Astrocyte (in vitro differentiated cells and primary cell): ENCODE measurements around the gene GPX7. TPM values are rescaled to one million over a fixed set of nuclear protein-coding genes. Genes with fewer than 3 reads are reported as not detected.
A peak's percentile ranks its signal among the peaks of the same experiment; 100 is the strongest.

Experiments
- DNase-seq: peaks from one replicate; pipeline ENCODE4 v3.0.0-alpha.2; 2010; ENCODE audit warnings: low read depth
- FAIRE-seq: peaks from 2 replicates; lab custom pipeline; 2011; peaks lifted over from hg19 to GRCh38; lab: Jason Lieb, UNC
- H2AFZ ChIP-seq: 2 replicates; pipeline ENCODE4 v1.6.0; 2012; ENCODE audit warnings: low read depth, low read length, inconsistent platforms
- H3K27ac ChIP-seq: 2 replicates; pipeline ENCODE4 v1.5.1; 2011; ENCODE audit warnings: low read depth, low read length, inconsistent platforms
- H3K27me3 ChIP-seq: 2 replicates; pipeline ENCODE4 v1.6.0; 2011; ENCODE audit warnings: low read length, inconsistent platforms; ENCODE audit not compliant: insufficient read depth
- H3K36me3 ChIP-seq: 2 replicates; pipeline ENCODE4 v1.5.1; 2011; ENCODE audit warnings: low read length, inconsistent platforms; ENCODE audit not compliant: insufficient read depth
- H3K4me1 ChIP-seq: 2 replicates; pipeline ENCODE4 v1.5.1; 2011; ENCODE audit warnings: low read length, inconsistent platforms; ENCODE audit not compliant: insufficient read depth
- H3K4me2 ChIP-seq: 2 replicates; pipeline ENCODE4 v1.6.0; 2012; ENCODE audit warnings: low read length, inconsistent platforms
- H3K4me3 ChIP-seq: 2 replicates; pipeline ENCODE4 v1.5.1; 2011; ENCODE audit warnings: low read depth, mild to moderate bottlenecking, low read length, inconsistent platforms; ENCODE audit not compliant: insufficient read depth
- H3K79me2 ChIP-seq: 2 replicates; pipeline ENCODE4 v1.6.0; 2012; ENCODE audit warnings: mild to moderate bottlenecking, low read length, inconsistent platforms; ENCODE audit not compliant: insufficient read depth
- H3K9ac ChIP-seq: 2 replicates; pipeline ENCODE4 v1.6.0; 2012; ENCODE audit warnings: mild to moderate bottlenecking, low read length, inconsistent platforms
- H3K9me3 ChIP-seq: 2 replicates; pipeline ENCODE4 v1.5.1; 2012; ENCODE audit warnings: low read depth, mild to moderate bottlenecking, low read length, inconsistent platforms; ENCODE audit not compliant: insufficient read depth
- H4K20me1 ChIP-seq: 2 replicates; pipeline ENCODE4 v1.6.0; 2012; ENCODE audit warnings: low read length, inconsistent platforms; ENCODE audit not compliant: insufficient read depth
- H3K27ac Mint-ChIP-seq: one replicate; pipeline ENCODE4 v1.8.0; 2021; ENCODE audit warnings: mild to moderate bottlenecking, mixed read lengths; ENCODE audit not compliant: unreplicated experiment
- H3K27me3 Mint-ChIP-seq: one replicate; pipeline ENCODE4 v1.8.0; 2021; ENCODE audit warnings: low read depth, mixed read lengths; ENCODE audit not compliant: unreplicated experiment
- H3K36me3 Mint-ChIP-seq: one replicate; pipeline ENCODE4 v1.8.0; 2021; ENCODE audit warnings: low read depth, mixed read lengths; ENCODE audit not compliant: unreplicated experiment
- H3K4me1 Mint-ChIP-seq: one replicate; pipeline ENCODE4 v1.8.0; 2021; ENCODE audit warnings: low read depth, mixed read lengths; ENCODE audit not compliant: unreplicated experiment
- H3K4me3 Mint-ChIP-seq: one replicate; pipeline ENCODE4 v1.8.0; 2021; ENCODE audit warnings: mild to moderate bottlenecking, moderate library complexity, mixed read lengths; ENCODE audit not compliant: unreplicated experiment
- H3K9me3 Mint-ChIP-seq: one replicate; pipeline ENCODE4 v1.8.0; 2021; ENCODE audit warnings: mild to moderate bottlenecking, mixed read lengths; ENCODE audit not compliant: unreplicated experiment
- CTCF ChIP-seq: IDR thresholded peaks from 2 replicates; pipeline ENCODE4 v1.5.1; 2011; ENCODE audit warnings: low read depth, mild to moderate bottlenecking, inconsistent platforms, low read length, moderate library complexity; ENCODE audit not compliant: insufficient read depth
- EZH2 ChIP-seq: IDR thresholded peaks from 2 replicates; pipeline ENCODE4 v1.6.1; 2012; ENCODE audit warnings: mild to moderate bottlenecking, low read length, inconsistent platforms; ENCODE audit not compliant: insufficient read depth
- total RNA-seq: library from RNA; stranded (reverse); gene quantifications from 2 replicates; pipeline ENCODE4 v1.2.1, GENCODE V29; 2021

Gene GPX7
- total RNA-seq, 1 donor from 2014 or later: 4.2 TPM

DNA sequence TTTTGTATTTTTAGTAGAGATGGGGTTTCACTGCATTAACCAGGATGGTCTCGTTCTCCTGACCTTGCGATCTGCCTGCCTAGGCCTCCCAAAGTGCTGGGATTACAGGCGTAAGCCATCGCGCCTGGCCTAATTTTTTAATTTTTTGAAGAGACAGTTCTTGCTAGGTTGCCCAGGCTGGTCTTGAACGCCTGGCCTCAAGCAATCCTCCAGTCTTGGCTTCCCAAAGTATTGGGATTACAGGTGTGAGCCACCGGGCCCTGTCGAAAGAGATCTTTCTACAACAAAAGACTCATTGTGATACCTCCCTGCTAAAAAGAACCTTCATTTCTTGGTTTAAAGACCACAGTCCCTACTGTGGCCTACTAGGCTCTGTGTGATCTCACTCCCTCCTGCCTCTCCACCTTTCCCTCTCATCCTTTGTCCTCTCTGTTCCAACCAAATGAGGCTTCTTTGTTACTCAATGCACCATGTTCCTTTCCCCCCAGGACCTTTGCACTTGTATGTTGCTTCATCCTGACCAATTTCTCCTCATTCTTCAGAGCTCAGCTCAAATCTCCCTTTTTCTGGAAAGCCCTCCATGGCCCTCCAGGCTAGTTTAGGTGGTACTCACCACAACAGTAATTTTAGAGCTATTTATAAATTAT lies 1.5 kb upstream of the GPX7 start:
- DNase-seq: no peak
- TF ChIP-seq EZH2: no peak
- no peak for TF ChIP-seq CTCF
- H3K27me3 Mint-ChIP-seq: peaks cover 32% of the 10 kb centered on the region
- Histone ChIP-seq H3K4me3 (no peak overlapping the region), H3K79me2 (peaks cover 3% of the 10 kb centered on the region), H3K27ac (no peak overlapping the region), H3K9me3 (no peaks in the 10 kb centered on the region), H3K4me1 (peaks cover 12% of the 10 kb centered on the region), H4K20me1 (no peaks in the 10 kb centered on the region), H3K36me3 (no peaks in the 10 kb centered on the region), H3K27me3 (no peaks in the 10 kb centered on the region), H3K9ac (no peak overlapping the region), H2AFZ (no peak overlapping the region), H3K4me2 (no peak overlapping the region)
- no peak overlapping the region for H3K27ac Mint-ChIP-seq
- H3K36me3 Mint-ChIP-seq: no peaks in the 10 kb centered on the region
- H3K4me3 Mint-ChIP-seq: peak overlapping the region; percentile 21
- peaks cover 4% of the 10 kb centered on the region for H3K4me1 Mint-ChIP-seq
- H3K9me3 Mint-ChIP-seq: peaks cover 2% of the 10 kb centered on the region
- FAIRE-seq: no peak

DNA sequence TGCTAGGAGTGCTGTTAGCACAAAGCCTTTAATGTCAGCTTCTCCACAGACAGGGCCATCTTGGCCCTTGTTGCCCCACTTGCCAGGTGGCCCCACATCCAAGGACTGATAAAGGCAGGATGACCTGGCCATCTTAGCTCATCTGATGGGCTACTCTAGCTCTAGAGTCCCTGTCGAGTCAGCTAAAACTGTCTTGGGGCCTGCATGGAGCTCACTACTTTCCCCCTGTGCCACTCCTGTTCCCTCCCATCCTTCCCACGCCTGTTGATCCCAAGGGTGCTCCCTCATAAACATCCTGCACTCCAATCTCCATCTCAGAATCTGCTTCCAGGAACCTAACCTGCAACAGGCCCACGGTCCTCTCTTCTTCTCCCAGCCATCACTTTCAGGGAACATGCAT lies 652 bp upstream of the GPX7 start:
- H4K20me1 ChIP-seq: no peaks in the 10 kb centered on the region
- H3K4me3 Mint-ChIP-seq: peak overlapping the region; percentile 73
- H3K9me3 Mint-ChIP-seq: peaks cover 4% of the 10 kb centered on the region
- peaks cover 3% of the 10 kb centered on the region for H3K79me2 ChIP-seq
- H3K27me3 ChIP-seq: no peaks in the 10 kb centered on the region
- no peak overlapping the region for H3K27ac Mint-ChIP-seq
- H3K27me3 Mint-ChIP-seq: peaks cover 35% of the 10 kb centered on the region
- peak overlapping the region; percentile 89 for H3K4me2 ChIP-seq
- H3K9ac ChIP-seq: peak overlapping the region; percentile 86
- H3K27ac ChIP-seq: no peak overlapping the region
- H3K4me3 ChIP-seq: peak overlapping the region; percentile 65
- H2AFZ ChIP-seq: peak overlapping the region; percentile 99
- H3K36me3 Mint-ChIP-seq: peaks cover 2% of the 10 kb centered on the region
- H3K4me1 Mint-ChIP-seq: peaks cover 4% of the 10 kb centered on the region
- no peak for TF ChIP-seq CTCF
- no peak for TF ChIP-seq EZH2
- DNase-seq (no peak), FAIRE-seq (no peak)
- H3K9me3 ChIP-seq: no peaks in the 10 kb centered on the region
- no peaks in the 10 kb centered on the region for H3K36me3 ChIP-seq
- peaks cover 12% of the 10 kb centered on the region for H3K4me1 ChIP-seq
